ENCODE results near the gene PRAMEF33. TPM values are rescaled to one million over a fixed set of nuclear protein-coding genes. Genes with fewer than 3 reads are reported as not detected.
"Not testable (repeated sequence)": the region's sequence is repeated elsewhere in the genome, so short reads cannot be mapped to it uniquely, and the experiment has no call there.

Gene PRAMEF33
- total RNA-seq, 1 donor from 2014 or later, result not detected

DNA sequence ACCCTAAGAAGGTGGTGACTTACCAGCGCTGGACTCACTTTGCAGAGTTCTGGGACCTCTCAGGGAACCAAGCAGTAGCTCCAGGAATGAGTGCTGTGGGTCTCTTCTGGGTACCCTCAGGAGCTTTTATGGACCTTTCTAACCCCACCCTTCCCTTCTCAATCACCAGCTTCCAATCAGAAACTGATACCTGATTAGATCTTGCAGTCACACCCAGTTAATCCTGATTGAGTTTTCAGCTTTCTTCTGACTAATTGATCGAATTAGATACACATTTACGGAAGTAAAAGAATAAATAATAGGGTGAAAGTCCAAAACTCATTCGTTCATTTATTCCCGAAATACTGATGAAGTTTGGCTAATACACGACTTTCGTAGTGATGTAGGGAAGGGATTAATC lies 43.7 kb downstream of the PRAMEF33 start, which contains the start of gene PRAMEF14:
Gene PRAMEF14 (minus strand): TSS at position 101 of the 400 bp plus-strand sequence. CDS start 1,820 bp downstream, outside the sequence.
- H3K4me1 Mint-ChIP-seq; H3K36me3 Mint-ChIP-seq (ENCODE audit: low read depth); H3K9me3 Mint-ChIP-seq; POLR2A ChIA-PET; DNase-seq; H3K27ac Mint-ChIP-seq; intact Hi-C loops (cut with micrococcal nuclease); H3K4me3 Mint-ChIP-seq; ATAC-seq (ENCODE audit: low read depth); CTCF ChIA-PET; H3K27me3 Mint-ChIP-seq: not testable (repeated sequence)

DNA sequence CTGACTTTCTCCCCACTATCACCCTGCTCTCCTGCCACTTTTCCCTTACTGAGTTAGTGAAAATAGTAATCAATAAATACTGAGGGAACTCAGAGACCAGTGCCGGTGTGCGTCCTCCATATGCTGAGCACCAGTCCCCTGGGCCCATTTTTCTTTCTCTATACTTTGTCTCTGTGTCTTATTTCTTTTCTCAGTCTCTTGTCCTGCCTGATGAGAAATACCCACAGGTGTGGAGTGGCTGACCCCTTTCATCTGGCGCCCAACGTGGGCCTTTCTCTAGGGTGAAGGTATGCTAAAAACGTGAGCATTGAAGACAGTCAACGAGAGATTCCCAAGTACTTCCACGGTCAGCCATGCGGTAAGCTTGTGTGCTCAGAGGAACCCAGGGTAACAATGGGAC lies 50.1 kb downstream of the PRAMEF33 start:
- H3K27me3 Mint-ChIP-seq; ATAC-seq (ENCODE audit: low read depth): not testable (repeated sequence)

DNA sequence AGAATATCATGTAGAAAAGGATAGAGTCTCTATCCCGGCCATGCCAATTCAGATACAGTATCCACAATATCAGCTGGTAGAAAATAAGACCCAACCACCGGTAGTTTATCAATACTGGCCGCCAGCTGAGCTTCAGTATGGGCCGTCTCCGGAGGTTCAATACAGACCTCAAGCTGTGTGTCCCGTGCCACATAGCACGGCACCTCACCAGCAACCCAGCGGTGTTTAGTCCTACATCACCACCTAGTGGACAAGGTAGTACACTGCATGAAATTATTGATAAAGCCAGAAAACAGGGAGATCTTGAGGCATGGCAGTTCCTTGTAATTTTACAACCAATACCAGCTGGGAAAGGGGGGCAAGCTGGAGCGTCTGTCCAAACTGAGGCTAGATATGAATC lies 51.1 kb downstream of the PRAMEF33 start:
- ATAC-seq (ENCODE audit: low read depth); H3K27ac Mint-ChIP-seq; POLR2A ChIA-PET; H3K4me1 Mint-ChIP-seq; H3K4me3 Mint-ChIP-seq; intact Hi-C loops (cut with micrococcal nuclease); DNase-seq; H3K27me3 Mint-ChIP-seq; CTCF ChIA-PET; H3K36me3 Mint-ChIP-seq (ENCODE audit: low read depth); H3K9me3 Mint-ChIP-seq: not testable (repeated sequence)

More for the DNA sequence above, 50.1 kb downstream of the PRAMEF33 start:
- H3K36me3 Mint-ChIP-seq (ENCODE audit: low read depth); POLR2A ChIA-PET; H3K27ac Mint-ChIP-seq; CTCF ChIA-PET; H3K9me3 Mint-ChIP-seq; DNase-seq; H3K4me3 Mint-ChIP-seq; intact Hi-C loops (cut with micrococcal nuclease); H3K4me1 Mint-ChIP-seq: not testable (repeated sequence)

DNA sequence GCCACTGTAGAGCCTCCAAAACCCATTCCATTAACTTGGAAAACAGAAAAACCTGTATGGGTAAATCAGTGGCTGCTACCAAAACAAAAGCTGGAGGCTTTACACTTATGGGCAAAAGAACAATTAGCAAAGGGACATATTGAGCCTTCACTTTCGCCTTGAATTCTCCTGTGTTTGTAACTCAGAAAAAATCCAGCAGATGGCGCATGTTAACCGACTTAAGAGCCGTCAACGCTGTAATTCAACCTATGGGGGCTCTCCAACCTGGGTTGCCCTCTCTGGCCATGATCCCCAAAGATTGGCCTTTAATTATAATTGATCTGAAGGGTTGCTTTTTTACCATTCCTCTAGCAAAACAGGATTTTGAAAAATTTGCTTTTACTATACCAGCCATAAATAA lies 53.4 kb downstream of the PRAMEF33 start:
- H3K36me3 Mint-ChIP-seq (ENCODE audit: low read depth); H3K4me3 Mint-ChIP-seq; H3K4me1 Mint-ChIP-seq; DNase-seq; H3K27me3 Mint-ChIP-seq; intact Hi-C loops (cut with micrococcal nuclease); ATAC-seq (ENCODE audit: low read depth); POLR2A ChIA-PET; CTCF ChIA-PET; H3K27ac Mint-ChIP-seq; H3K9me3 Mint-ChIP-seq: not testable (repeated sequence)

Other genes with a start within 250 kb of the PRAMEF33 start
- not detected in 2 replicates for gene PRAMEF27, start 247.0 kb upstream of the PRAMEF33 start, total RNA-seq
- gene HNRNPCL3, start 242.8 kb upstream of the PRAMEF33 start, total RNA-seq, result not detected in 2 replicates
- not detected in 2 replicates for gene PRAMEF25, start 232.8 kb upstream of the PRAMEF33 start, total RNA-seq
- not detected in 2 replicates for gene HNRNPCL2, start 186.7 kb upstream of the PRAMEF33 start, total RNA-seq
- gene PRAMEF26, start 147.5 kb upstream of the PRAMEF33 start, total RNA-seq, result not detected in 2 replicates
- not detected in 2 replicates for gene HNRNPCL4, start 137.9 kb upstream of the PRAMEF33 start, total RNA-seq
- gene PRAMEF9, start 131.7 kb upstream of the PRAMEF33 start, total RNA-seq, result not detected in 2 replicates
- gene PRAMEF13, start 102.1 kb upstream of the PRAMEF33 start, total RNA-seq, result not detected in 2 replicates
- not detected in 2 replicates for gene PRAMEF18, start 77.4 kb upstream of the PRAMEF33 start, total RNA-seq
- gene PRAMEF5, start 49.3 kb upstream of the PRAMEF33 start, total RNA-seq, result not detected in 2 replicates
- gene PRAMEF8, start 18.4 kb upstream of the PRAMEF33 start, total RNA-seq, result not detected in 2 replicates
- gene PRAMEF15, start 12.0 kb downstream of the PRAMEF33 start, total RNA-seq, result not detected in 2 replicates
- not detected in 2 replicates for gene PRAMEF14, start 43.6 kb downstream of the PRAMEF33 start, total RNA-seq
- gene PRAMEF19, start 68.4 kb downstream of the PRAMEF33 start, total RNA-seq, result not detected in 2 replicates
- gene PRAMEF17, start 86.1 kb downstream of the PRAMEF33 start, total RNA-seq, result not detected in 2 replicates
- gene PRAMEF20, start 106.9 kb downstream of the PRAMEF33 start, total RNA-seq, result not detected in 2 replicates
- not detected in 2 replicates for gene LRRC38, start 210.5 kb downstream of the PRAMEF33 start, total RNA-seq

Measured in activated B cell treated with CpG ODN at 0.5 μM for 24 hours (primary cell).